Activated naive CD8-positive, alpha-beta T cell treated with anti-CD3 and anti-CD28 coated beads, Interleukin-2, amount 50 U/mL, for 24 hours (primary cell): Measurements from ENCODE around the gene ASB10.

Experiments
- ATAC-seq: fragments of 150-1000 bp; cut with Tn5 transposase; one replicate; pipeline ENCODE4 v1.10.0; 2021
- DNase-seq: peaks from one replicate; pipeline ENCODE4 v3.0.0; 2021
- H3K27ac Mint-ChIP-seq: one replicate; pipeline ENCODE4 v1.8.0; 2021; ENCODE audit warnings: mild to moderate bottlenecking, mixed read lengths
- H3K27me3 Mint-ChIP-seq: one replicate; pipeline ENCODE4 v1.8.0; 2021; ENCODE audit warnings: mixed read lengths
- H3K36me3 Mint-ChIP-seq: one replicate; pipeline ENCODE4 v1.8.0; 2021; ENCODE audit warnings: low read depth, mixed read lengths
- H3K4me1 Mint-ChIP-seq: one replicate; pipeline ENCODE4 v1.8.0; 2021; ENCODE audit warnings: mixed read lengths
- H3K4me3 Mint-ChIP-seq: one replicate; pipeline ENCODE4 v1.8.0; 2021; ENCODE audit warnings: mild to moderate bottlenecking, moderate library complexity, mixed read lengths
- H3K9me3 Mint-ChIP-seq: one replicate; pipeline ENCODE4 v1.8.0; 2021; ENCODE audit warnings: mixed read lengths

The ASB10 gene

GRCh38 chr7:151204383-151205032, 17.5 kb upstream of the ASB10 start:
- ATAC-seq (no peak), DNase-seq (no peak)
- Mint-ChIP-seq H3K4me3 (no peak overlapping the region), H3K9me3 (no peaks in the 10 kb centered on the region), H3K27ac (no peak overlapping the region), H3K36me3 (no peaks in the 10 kb centered on the region), H3K4me1 (peaks cover 26% of the 10 kb centered on the region), H3K27me3 (peaks cover 9% of the 10 kb centered on the region)

- Mint-ChIP-seq H3K36me3 (no peaks in the 10 kb centered on the region), H3K27ac (no peak overlapping the region), H3K4me1 (peaks cover 19% of the 10 kb centered on the region), H3K9me3 (no peaks in the 10 kb centered on the region), H3K27me3 (peaks cover 9% of the 10 kb centered on the region), H3K4me3 (no peak overlapping the region)
- DNase-seq, result no peak
- no peak for ATAC-seq
Measured at GRCh38 chr7:151202836-151203235, 15.8 kb upstream of the ASB10 start.

- ATAC-seq (no peak), DNase-seq (no peak)
- no peaks in the 10 kb centered on the region for H3K36me3 Mint-ChIP-seq
- no peak overlapping the region for H3K27ac Mint-ChIP-seq
- H3K4me3 Mint-ChIP-seq, result no peak overlapping the region
- peaks cover 8% of the 10 kb centered on the region for H3K4me1 Mint-ChIP-seq
- no peaks in the 10 kb centered on the region for H3K9me3 Mint-ChIP-seq
- H3K27me3 Mint-ChIP-seq, result peaks cover 9% of the 10 kb centered on the region
Measured at GRCh38 chr7:151201751-151202150, 14.7 kb upstream of the ASB10 start.

GRCh38 chr7:151201344-151201743, 14.3 kb upstream of the ASB10 start:
- no peaks in the 10 kb centered on the region for H3K36me3 Mint-ChIP-seq
- DNase-seq (no peak), ATAC-seq (no peak)
- no peaks in the 10 kb centered on the region for H3K9me3 Mint-ChIP-seq
- H3K27ac Mint-ChIP-seq, result no peak overlapping the region
- peaks cover 5% of the 10 kb centered on the region for H3K4me1 Mint-ChIP-seq
- peaks cover 9% of the 10 kb centered on the region for H3K27me3 Mint-ChIP-seq
- H3K4me3 Mint-ChIP-seq, result no peak overlapping the region

- Mint-ChIP-seq H3K9me3 (no peaks in the 10 kb centered on the region), H3K36me3 (no peaks in the 10 kb centered on the region), H3K27ac (no peak overlapping the region), H3K4me3 (no peak overlapping the region), H3K4me1 (no peaks in the 10 kb centered on the region), H3K27me3 (peaks cover 5% of the 10 kb centered on the region)
- DNase-seq (no peak), ATAC-seq (no peak)
Measured at GRCh38 chr7:151198945-151199848, 12.1 kb upstream of the ASB10 start.

- no peaks in the 10 kb centered on the region for H3K9me3 Mint-ChIP-seq
- H3K4me1 Mint-ChIP-seq, result no peaks in the 10 kb centered on the region
Measured at GRCh38 chr7:151197932-151198331, 10.9 kb upstream of the ASB10 start.

GRCh38 chr7:151195616-151196450, 8.8 kb upstream of the ASB10 start:
- Mint-ChIP-seq H3K4me1 (no peaks in the 10 kb centered on the region), H3K4me3 (no peak overlapping the region), H3K9me3 (no peaks in the 10 kb centered on the region), H3K27me3 (peaks cover 2% of the 10 kb centered on the region), H3K36me3 (no peaks in the 10 kb centered on the region), H3K27ac (no peak overlapping the region)
- ATAC-seq (no peak), DNase-seq (no peak)

More at GRCh38 chr7:151197932-151198331, 10.9 kb upstream of the ASB10 start:
- no peaks in the 10 kb centered on the region for H3K36me3 Mint-ChIP-seq
- H3K27me3 Mint-ChIP-seq, result peaks cover 2% of the 10 kb centered on the region
- no peak overlapping the region for H3K27ac Mint-ChIP-seq
- ATAC-seq, result no peak
- DNase-seq, result no peak
- H3K4me3 Mint-ChIP-seq, result no peak overlapping the region

- DNase-seq (no peak), ATAC-seq (no peak)
- Mint-ChIP-seq H3K27me3 (peaks cover 2% of the 10 kb centered on the region), H3K9me3 (no peaks in the 10 kb centered on the region), H3K4me3 (no peak overlapping the region), H3K27ac (no peak overlapping the region), H3K4me1 (no peaks in the 10 kb centered on the region), H3K36me3 (no peaks in the 10 kb centered on the region)
Measured at GRCh38 chr7:151194188-151194587, 7.1 kb upstream of the ASB10 start.

GRCh38 chr7:151193203-151193978, 6.3 kb upstream of the ASB10 start:
- Mint-ChIP-seq H3K9me3 (no peaks in the 10 kb centered on the region), H3K27ac (no peak overlapping the region), H3K27me3 (peaks cover 2% of the 10 kb centered on the region), H3K36me3 (no peaks in the 10 kb centered on the region), H3K4me1 (no peaks in the 10 kb centered on the region), H3K4me3 (no peak overlapping the region)
- ATAC-seq (no peak), DNase-seq (no peak)

GRCh38 chr7:151192002-151192539, 5.0 kb upstream of the ASB10 start:
- Mint-ChIP-seq H3K4me3 (no peak overlapping the region), H3K27me3 (peaks cover 2% of the 10 kb centered on the region), H3K9me3 (no peaks in the 10 kb centered on the region), H3K36me3 (no peaks in the 10 kb centered on the region), H3K27ac (no peak overlapping the region), H3K4me1 (no peaks in the 10 kb centered on the region)
- ATAC-seq (no peak), DNase-seq (no peak)

GRCh38 chr7:151191544-151191943, 4.5 kb upstream of the ASB10 start:
- no peaks in the 10 kb centered on the region for H3K4me1 Mint-ChIP-seq
- H3K27ac Mint-ChIP-seq, result no peak overlapping the region
- H3K27me3 Mint-ChIP-seq, result peaks cover 2% of the 10 kb centered on the region
- no peak for ATAC-seq
- H3K4me3 Mint-ChIP-seq, result no peak overlapping the region
- no peaks in the 10 kb centered on the region for H3K36me3 Mint-ChIP-seq
- no peaks in the 10 kb centered on the region for H3K9me3 Mint-ChIP-seq
- DNase-seq, result no peak

- Mint-ChIP-seq H3K4me3 (no peak overlapping the region), H3K27me3 (no peaks in the 10 kb centered on the region), H3K36me3 (no peaks in the 10 kb centered on the region), H3K9me3 (no peaks in the 10 kb centered on the region), H3K4me1 (no peaks in the 10 kb centered on the region), H3K27ac (no peak overlapping the region)
- DNase-seq (no peak), ATAC-seq (no peak)
Measured at GRCh38 chr7:151189038-151189437, 2.0 kb upstream of the ASB10 start.

GRCh38 chr7:151188252-151188542, 1.1 kb upstream of the ASB10 start:
- no peaks in the 10 kb centered on the region for H3K36me3 Mint-ChIP-seq
- H3K27me3 Mint-ChIP-seq, result no peaks in the 10 kb centered on the region
- H3K27ac Mint-ChIP-seq, result no peak overlapping the region

More at GRCh38 chr7:151188252-151188542, 1.1 kb upstream of the ASB10 start:
- H3K4me1 Mint-ChIP-seq, result no peaks in the 10 kb centered on the region
- H3K4me3 Mint-ChIP-seq, result no peak overlapping the region
- DNase-seq (no peak), ATAC-seq (no peak)
- H3K9me3 Mint-ChIP-seq, result no peaks in the 10 kb centered on the region
